Prostate gland (tissue), 2 donors: ENCODE measurements around the gene CPNE4. TPM values are rescaled to one million over a fixed set of nuclear protein-coding genes. Genes with fewer than 3 reads are reported as not detected.

Source experiments
- DNase-seq: peaks from one replicate; pipeline ENCODE4 v3.0.0-alpha.2; 2019; ENCODE audit warnings: low spot score
- H3K27ac ChIP-seq, 2 donors: fragments of 200-600 bp; sonication (generic); 2 replicates each; pipeline ENCODE4 v1.5.1; 2017 to 2019
- H3K27me3 ChIP-seq: fragments of 200-600 bp; sonication (generic); replicated peaks from 2 replicates; pipeline ENCODE4 v1.5.1; 2019; ENCODE audit not compliant: insufficient read depth
- H3K36me3 ChIP-seq, 2 donors: fragments of 200-600 bp; sonication (generic); 1 replicate in 1 of 2; 2 replicates in 1 of 2; pipeline versions ENCODE4 v1.5.1 to v1.8.1; 2017 to 2019
- H3K4me1 ChIP-seq: fragments of 200-600 bp; sonication (generic); replicated peaks from 2 replicates; pipeline ENCODE4 v1.5.1; 2019
- H3K4me3 ChIP-seq, 2 donors: fragments of 200-600 bp; sonication (generic); 2 replicates each; pipeline ENCODE4 v1.5.1; 2017 to 2019
- H3K9me3 ChIP-seq: fragments of 200-600 bp; sonication (generic); 2 replicates; pipeline ENCODE4 v1.5.1; 2017
- CTCF ChIP-seq, 4 experiments: fragments of 200-600 bp in 2 of 4; fragments of 450-650 bp in 2 of 4; sonication (generic) in 2 of 4; IDR thresholded peaks; 1 replicate in 3 of 4; 2 replicates in 1 of 4; pipeline ENCODE4 v1.5.1; 2016 to 2019; ENCODE audit warnings: antibody characterized with exemption in 4 of 4, mild to moderate bottlenecking in 2 of 4, moderate library complexity in 2 of 4
- POLR2A ChIP-seq: fragments of 450-650 bp; IDR thresholded peaks from one replicate; pipeline ENCODE4 v1.6.1; 2016; ENCODE audit warnings: antibody characterized with exemption, mild to moderate bottlenecking
- POLR2AphosphoS5 ChIP-seq: sonication (generic); formaldehyde crosslinking; IDR thresholded peaks from one replicate; pipeline ENCODE4 v1.6.1; 2017; ENCODE audit warnings: antibody characterized with exemption
- WGBS: methylation state at CpG from one replicate; pipeline ENCODE4 v1.1.5; 2018; 5-methylcytosine and 5-hydroxymethylcytosine counted together
- intact Hi-C: fragments of 100-400 bp; cut with DNase I; formaldehyde crosslinking; loops from one replicate; pipeline ENCODE4 v1.14.2; 2022
- total RNA-seq, 2 donors: library from RNA; depleted of rRNA; stranded (reverse); fragments of >200 nt; gene quantifications; one replicate each; pipeline ENCODE4 v1.1.0, GENCODE V29; 2016

CPNE4 gene
- total RNA-seq, 2 donors from 2014 or later, result 39.9 to 68.2 TPM

- 79% methylated on average over 1 of the region's 1 CpG for WGBS
Observed at GRCh38 chr3:131530388-131530787, 504.4 kb downstream of the CPNE4 start.

GRCh38 chr3:131526801-131527347 is 507.9 kb downstream of the CPNE4 start:
- Histone ChIP-seq H3K36me3 (no peaks in the 10 kb centered on the region), H3K4me3 (peak overlapping the region in 1 of 2 donors; percentile 10), H3K27me3 (no peaks in the 10 kb centered on the region), H3K27ac (no peak overlapping the region), H3K4me1 (no peaks in the 10 kb centered on the region), H3K9me3 (no peaks in the 10 kb centered on the region)
- intact Hi-C loops, result no loop called here
- TF ChIP-seq POLR2AphosphoS5 (no peak), CTCF (IDR thresholded peaks at IDR 0.05) (peak in 2 of 4 experiments; percentile 11), POLR2A (no peak)
- peak; percentile 5 for DNase-seq
- WGBS, result 18% methylated on average over 36 of the region's 37 CpGs

More at GRCh38 chr3:131530388-131530787, 504.4 kb downstream of the CPNE4 start:
- Histone ChIP-seq H3K36me3 (no peaks in the 10 kb centered on the region), H3K27ac (no peak overlapping the region), H3K4me3 (no peak overlapping the region), H3K4me1 (no peaks in the 10 kb centered on the region), H3K27me3 (no peaks in the 10 kb centered on the region), H3K9me3 (no peaks in the 10 kb centered on the region)
- intact Hi-C loops, result no loop called here
- TF ChIP-seq POLR2A (no peak), CTCF (IDR thresholded peaks at IDR 0.05) (no peak), POLR2AphosphoS5 (no peak)
- no peak for DNase-seq

GRCh38 chr3:131518680-131519079 is 516.1 kb downstream of the CPNE4 start:
- WGBS, result 85% methylated on average over 7 of the region's 7 CpGs
- intact Hi-C loops, result no loop called here
- Histone ChIP-seq H3K4me1 (no peaks in the 10 kb centered on the region), H3K27ac (no peak overlapping the region), H3K4me3 (no peak overlapping the region), H3K27me3 (no peaks in the 10 kb centered on the region), H3K36me3 (no peaks in the 10 kb centered on the region), H3K9me3 (no peaks in the 10 kb centered on the region)
- TF ChIP-seq POLR2AphosphoS5 (no peak), CTCF (IDR thresholded peaks at IDR 0.05) (no peak), POLR2A (no peak)
- no peak for DNase-seq

- Histone ChIP-seq H3K27me3 (no peaks in the 10 kb centered on the region), H3K9me3 (no peaks in the 10 kb centered on the region), H3K4me3 (no peak overlapping the region), H3K4me1 (peaks cover 3% of the 10 kb centered on the region), H3K36me3 (no peaks in the 10 kb centered on the region), H3K27ac (no peak overlapping the region)
- WGBS, result 75% methylated on average over 4 of the region's 4 CpGs
- no peak for TF ChIP-seq CTCF (IDR thresholded peaks at IDR 0.05)
- no peak for TF ChIP-seq POLR2AphosphoS5
- no peak for TF ChIP-seq POLR2A
- intact Hi-C loops, result no loop called here
- no peak for DNase-seq
Observed at GRCh38 chr3:131505421-131505820, 529.4 kb downstream of the CPNE4 start.

GRCh38 chr3:131503320-131503635 is 531.5 kb downstream of the CPNE4 start:
- no peak for TF ChIP-seq POLR2A
- no peak for TF ChIP-seq CTCF (IDR thresholded peaks at IDR 0.05)
- TF ChIP-seq POLR2AphosphoS5, result no peak
- Histone ChIP-seq H3K4me1 (peaks cover 3% of the 10 kb centered on the region), H3K27me3 (no peaks in the 10 kb centered on the region), H3K4me3 (peak overlapping the region; percentile 53 to 58), H3K36me3 (no peaks in the 10 kb centered on the region), H3K27ac (peak overlapping the region; percentile 13 to 59), H3K9me3 (no peaks in the 10 kb centered on the region)
- DNase-seq, result no peak
- intact Hi-C loops, result no loop called here
